ENCODE measurements around the gene HS3ST3A1.

HS3ST3A1 gene

DNA sequence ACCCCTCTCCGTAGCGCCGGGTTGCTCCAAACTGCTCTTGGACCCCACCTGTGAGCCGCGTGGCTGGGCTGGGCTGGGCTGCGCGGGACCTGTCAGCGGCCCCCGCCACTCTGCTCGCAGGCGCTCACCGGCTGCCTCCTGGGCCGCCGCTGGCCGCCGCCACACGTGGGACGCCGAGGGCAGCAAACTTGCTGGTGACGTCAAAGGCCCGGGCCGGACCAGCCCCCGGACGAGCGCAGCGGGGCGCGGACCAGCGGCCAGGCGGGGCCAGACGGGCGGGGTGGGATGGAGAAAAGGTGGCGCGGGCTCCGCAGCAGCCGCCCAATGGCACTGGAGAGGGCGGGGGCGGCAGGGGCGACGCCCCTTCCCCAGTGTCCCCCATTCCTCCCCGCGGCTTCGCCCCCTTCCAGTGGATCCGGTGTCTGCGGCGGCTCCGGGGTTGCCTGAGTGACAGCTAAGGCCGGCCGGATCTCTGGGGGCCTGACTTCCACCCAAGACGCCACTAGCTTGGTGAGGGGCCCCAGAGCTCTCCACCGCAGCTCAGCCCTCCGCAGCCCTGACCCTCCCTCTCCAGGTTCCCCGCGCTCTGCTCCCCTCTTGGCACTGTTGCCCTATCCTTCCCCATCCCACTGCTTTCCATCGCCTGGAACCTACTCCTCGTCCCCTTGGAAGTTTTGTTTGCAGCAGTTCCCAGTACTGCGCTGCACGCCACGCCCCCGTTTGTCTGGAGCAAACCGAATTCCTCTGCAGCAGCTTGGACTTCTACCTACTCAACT lies at the start of gene HS3ST3A1:
Gene HS3ST3A1, minus strand, starts transcription at position 154 of the 776 bp plus-strand sequence. CDS start 800 bp downstream, outside the sequence.
- DNase-seq (ENCODE audit: low read depth): no peak

DNA sequence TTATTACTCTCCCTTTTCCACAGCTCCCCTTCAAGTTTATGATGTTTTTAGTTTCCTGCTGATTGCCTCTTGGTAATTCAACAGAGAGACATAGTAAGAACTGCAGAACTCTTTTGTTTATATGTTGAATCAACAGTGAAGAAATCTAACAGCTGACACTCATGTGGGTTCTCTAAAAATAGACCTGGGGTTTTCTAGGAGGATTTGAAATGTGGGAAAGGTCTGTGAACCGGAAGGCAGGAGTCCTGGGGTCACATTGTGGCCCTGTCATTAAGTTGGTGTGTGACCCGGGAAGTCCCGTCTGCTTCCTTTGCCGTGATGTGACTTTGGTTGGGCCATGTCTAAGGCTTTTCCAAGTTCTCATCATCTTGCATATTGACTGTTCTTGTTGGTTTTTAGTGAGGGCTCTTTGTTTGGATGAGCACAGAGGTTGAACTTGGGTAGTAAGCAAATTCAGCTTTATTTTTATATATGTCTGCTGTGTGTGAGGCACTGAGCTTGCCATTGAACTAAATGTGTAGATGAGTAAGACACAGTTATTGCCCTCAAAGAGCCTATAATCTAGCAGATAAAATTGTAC lies 48.5 kb upstream of the HS3ST3A1 start:
- DNase-seq (ENCODE audit: low read depth): no peak

DNA sequence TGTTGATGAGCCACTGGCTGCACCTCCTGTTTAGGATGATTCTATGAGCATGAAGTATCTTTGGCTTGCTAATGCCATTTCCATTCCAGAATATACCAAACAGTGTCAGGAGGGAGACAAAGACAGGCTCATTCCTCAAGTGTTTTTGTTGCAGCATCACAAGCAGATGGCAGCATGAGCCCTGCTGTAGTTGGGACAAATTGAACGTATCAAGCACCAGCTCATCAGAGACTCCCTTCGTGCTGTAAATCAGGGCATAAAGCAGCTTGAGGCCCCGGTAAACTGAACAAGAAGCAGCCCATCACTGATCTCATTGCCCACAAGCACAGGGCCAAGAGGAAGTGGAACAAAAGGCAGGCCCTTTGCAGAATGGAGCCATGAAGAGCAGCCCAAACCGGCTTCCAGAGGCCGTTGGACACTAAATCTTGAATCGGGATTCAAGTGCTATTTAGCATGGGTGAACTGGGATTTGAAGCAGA lies 45.9 kb upstream of the HS3ST3A1 start:
- DNase-seq (ENCODE audit: low read depth): no peak

GRCh38 chr17:13646969-13647542 lies 45.3 kb upstream of the HS3ST3A1 start:
- DNase-seq (ENCODE audit: low read depth): no peak

DNA sequence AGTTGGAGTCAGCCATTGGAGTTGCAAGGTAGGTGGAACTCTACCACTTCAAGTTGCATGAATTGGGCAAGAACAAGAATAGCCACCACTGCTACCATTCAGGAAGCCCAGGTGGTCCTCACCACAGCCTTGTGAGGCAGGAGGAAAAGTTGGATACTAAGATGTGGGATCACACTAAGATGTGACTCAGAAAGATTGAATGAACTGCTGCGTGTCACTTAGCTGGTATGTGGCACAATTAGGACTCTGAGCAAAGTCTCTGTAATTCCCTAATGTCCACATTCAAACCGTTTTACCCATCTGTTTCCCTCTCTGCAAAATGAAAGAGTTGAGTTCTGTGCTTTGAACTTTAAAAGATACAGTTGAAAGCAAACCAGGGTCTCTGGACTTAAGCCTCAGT lies 44.7 kb upstream of the HS3ST3A1 start:
- no peak for DNase-seq (ENCODE audit: low read depth)

DNA sequence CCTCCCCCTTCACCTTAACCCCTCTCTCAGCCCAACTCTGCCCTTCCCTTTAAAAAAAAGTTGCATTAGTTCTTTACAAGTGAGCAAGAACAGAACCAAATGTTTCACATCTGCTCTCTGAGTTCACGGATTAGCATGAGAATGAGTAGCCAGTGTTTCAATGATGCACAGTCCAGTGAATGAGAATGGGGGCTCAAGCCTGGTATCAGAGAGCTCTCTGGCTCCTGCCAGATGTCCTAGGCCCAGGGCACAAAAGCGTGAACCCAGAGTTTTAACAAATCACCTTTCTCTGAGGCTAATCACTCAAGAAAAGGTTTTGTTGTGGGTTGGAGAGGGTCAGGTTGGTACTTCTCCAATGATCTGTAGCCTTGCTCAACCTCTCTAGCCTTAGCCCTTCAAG lies 41.5 kb upstream of the HS3ST3A1 start:
- no peak for DNase-seq (ENCODE audit: low read depth)

GRCh38 chr17:13642188-13642587 lies 40.5 kb upstream of the HS3ST3A1 start:
- no peak for DNase-seq (ENCODE audit: low read depth)

- no peak for DNase-seq (ENCODE audit: low read depth)
Observed at GRCh38 chr17:13640551-13640950, 38.8 kb upstream of the HS3ST3A1 start.

DNA sequence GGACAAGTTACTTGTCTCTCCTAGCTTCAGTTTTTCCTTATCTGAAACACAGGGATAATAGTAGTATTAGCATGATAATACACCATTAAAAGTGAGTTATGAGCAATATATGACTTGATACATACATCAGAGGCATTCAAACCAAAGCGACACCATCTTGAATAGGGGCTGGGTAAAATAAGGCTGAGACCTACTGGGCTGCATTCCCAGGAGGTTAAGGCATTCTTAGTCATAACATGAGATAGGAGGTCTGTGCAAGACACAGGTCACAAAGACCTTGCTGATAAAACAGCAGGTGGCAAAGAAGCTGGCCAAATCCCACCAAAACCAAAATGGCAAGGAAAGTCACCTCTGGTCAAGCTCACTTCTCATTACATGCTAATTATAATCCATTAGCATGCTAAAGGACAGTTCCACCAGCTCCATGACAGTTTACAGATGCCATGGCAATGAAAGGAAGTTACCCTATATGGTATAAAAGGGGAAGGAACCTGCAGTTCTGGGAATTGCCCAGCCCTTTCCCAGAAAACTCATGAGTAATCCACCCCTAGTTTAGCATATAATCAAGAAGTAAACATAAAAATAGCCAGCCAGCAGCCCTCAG lies 37.2 kb upstream of the HS3ST3A1 start:
- no peak for DNase-seq (ENCODE audit: low read depth)

DNA sequence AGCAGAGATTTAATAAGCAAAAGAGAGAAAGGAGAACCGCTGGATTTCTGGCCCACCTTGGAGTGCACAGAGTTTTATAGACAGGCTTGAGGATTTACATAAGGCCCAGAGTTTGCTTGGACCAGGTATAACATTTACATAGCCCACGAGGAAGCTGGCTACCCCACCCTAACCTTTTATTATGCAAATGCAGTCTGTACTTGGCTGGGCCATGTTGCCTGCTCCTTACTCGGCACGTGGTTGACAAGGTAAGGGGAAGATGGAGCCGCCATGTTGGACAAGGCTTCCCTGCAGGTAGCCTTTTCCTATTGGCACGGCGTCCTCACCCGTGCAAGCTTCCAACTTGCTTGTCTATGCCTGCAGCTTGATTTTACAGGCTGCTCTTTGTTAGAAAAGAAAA lies 35.2 kb upstream of the HS3ST3A1 start:
- DNase-seq (ENCODE audit: low read depth): no peak

DNA sequence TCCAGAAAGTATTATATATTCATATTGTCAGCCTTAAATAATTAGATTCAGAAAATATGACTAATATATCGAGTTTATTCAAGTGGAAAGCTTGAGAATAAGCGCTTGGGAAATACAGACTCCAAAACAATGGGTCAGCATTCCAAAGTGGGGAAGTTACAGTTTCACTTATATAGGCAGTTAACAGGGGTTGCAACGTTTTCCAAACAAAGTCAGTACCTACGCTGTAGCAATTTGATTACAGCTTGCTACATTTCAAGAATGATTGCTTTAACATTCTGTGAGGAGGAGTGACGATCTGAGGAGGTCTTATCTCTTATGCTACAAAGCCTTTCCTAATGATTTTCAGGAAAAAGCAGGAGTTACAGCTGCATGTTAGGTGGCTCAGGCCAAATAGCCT lies 34.2 kb upstream of the HS3ST3A1 start:
- DNase-seq (ENCODE audit: low read depth): no peak

- no peak for DNase-seq (ENCODE audit: low read depth)
Observed at GRCh38 chr17:13634021-13634420, 32.3 kb upstream of the HS3ST3A1 start.

- no peak for DNase-seq (ENCODE audit: low read depth)
Observed at GRCh38 chr17:13631529-13631928, 29.8 kb upstream of the HS3ST3A1 start.

DNA sequence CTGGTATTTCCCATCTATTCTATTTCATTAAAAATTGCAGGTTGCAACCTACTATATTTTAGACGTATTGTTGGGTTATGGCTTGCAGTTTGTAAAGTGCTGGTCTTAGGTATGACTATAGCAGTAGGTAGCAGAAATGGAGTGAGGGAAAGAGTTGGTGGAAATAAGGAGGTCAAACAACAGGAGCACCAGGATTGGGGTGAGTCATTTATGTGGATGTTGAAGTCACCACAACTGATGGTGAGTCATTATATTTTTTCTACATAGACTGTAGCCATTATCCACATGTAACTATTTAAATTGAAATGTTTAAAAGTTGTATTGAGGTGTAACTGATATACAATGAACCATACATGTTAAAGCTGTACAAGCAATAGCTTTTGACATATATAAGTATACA lies 25.0 kb upstream of the HS3ST3A1 start:
- DNase-seq (ENCODE audit: low read depth): no peak

DNA sequence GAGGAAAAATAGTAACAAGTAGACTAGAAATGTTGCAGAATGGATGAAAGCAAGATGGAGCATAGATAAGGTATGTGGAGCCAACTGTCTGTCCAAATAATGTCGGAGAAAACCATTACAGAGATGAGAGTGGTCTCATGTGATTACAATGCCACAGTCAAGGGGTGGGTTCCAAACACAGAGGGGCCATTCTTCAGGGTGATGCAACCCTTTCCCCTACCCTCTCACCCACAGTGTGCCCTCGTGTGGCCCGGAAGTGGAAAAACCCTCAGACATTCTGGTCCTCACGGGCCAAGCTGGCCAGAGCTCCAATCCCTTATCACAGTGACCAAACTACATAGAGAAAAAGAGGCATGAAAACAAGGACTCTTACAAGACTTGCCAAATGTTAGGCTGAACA lies 17.7 kb upstream of the HS3ST3A1 start:
- no peak for DNase-seq (ENCODE audit: low read depth)

GRCh38 chr17:13616031-13616430 lies 14.3 kb upstream of the HS3ST3A1 start:
- no peak for DNase-seq (ENCODE audit: low read depth)

GRCh38 chr17:13609941-13610340 lies 8.2 kb upstream of the HS3ST3A1 start:
- no peak for DNase-seq (ENCODE audit: low read depth)

GRCh38 chr17:13601322-13601775 lies 380 bp downstream of the HS3ST3A1 start:
- DNase-seq (ENCODE audit: low read depth): no peak

- no peak for DNase-seq (ENCODE audit: low read depth)
Observed at GRCh38 chr17:13600475-13601321, 1.0 kb downstream of the HS3ST3A1 start.

DNA sequence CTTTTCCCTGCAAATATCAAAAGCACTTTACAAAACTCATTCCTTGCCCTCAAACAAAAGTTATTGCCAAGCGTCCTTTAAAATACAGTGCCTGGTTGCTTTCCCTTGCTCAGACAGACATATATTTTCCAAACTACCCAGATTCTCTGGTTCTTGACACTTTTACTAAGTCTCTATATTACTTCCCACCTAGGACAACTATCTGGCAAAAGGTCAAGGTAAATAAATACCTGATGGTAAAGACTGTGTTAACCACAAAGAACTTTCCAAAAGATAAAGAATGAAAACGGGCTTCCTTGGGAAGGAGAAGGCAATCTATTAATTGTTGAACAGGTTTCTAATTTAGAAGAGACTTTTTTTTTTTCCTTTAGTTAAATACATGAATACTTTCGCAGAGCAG lies 1.9 kb downstream of the HS3ST3A1 start:
- DNase-seq (ENCODE audit: low read depth): no peak

GRCh38 chr17:13599168-13599577 lies 2.6 kb downstream of the HS3ST3A1 start:
- no peak for DNase-seq (ENCODE audit: low read depth)

All from stimulated activated CD8-positive, alpha-beta memory T cell treated with anti-CD3 and anti-CD28 coated beads, Interleukin-12 subunit alpha, Interleukin-12 subunit beta, amount 100 ng/mL, for 4 hours (primary cell).